ENCODE data around the gene CD248.

CD248 gene

DNA sequence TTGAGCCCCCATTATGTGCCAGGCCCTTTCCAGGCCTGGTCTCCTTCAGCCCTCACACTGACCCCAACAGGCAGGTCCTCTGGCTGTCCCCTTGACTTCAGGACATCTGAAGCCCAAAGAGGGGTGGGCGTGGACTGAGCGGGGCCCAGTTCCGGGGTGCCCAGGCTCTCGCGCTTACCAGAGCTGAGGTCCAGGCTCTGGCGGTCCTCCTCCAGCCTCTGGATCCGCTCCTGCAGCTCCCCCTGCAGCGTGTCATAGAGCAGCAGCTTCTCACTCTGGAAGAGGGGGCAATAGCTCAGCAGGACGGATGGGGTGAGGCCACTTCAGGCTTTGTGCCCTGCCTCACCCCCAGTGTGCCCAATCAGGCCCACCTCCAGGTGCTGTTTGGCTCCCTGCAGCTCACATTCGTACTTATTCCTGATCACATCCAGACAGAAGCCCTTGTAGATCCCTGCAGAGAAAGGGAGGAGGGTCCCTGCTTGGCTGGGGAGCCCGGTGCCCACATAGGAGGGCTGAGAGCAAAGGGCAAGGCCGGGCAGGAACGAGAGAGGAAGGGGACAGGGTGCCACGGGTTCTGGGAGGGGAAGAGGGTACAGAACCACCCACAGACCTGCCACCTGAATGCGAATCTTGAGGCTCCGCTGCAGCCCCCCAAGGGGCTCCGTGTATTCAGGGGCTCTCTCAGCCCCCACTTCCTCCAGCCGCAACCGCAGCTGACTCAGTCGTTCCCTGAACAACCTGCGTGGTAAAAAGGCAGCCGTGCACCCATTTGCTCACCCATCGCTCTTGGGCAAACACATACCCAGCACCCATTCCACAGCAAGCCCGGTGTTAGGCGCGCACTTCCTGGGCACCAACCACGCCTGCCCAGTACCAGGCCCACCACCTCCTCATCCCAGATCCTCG, 24.0 kb upstream of the CD248 start:
- no peaks in the 10 kb centered on the region for H3K27me3 ChIP-seq (ENCODE audit: control insufficient read depth, insufficient read depth, low read length)
- H3K4me2 ChIP-seq (ENCODE audit: low read length), result no peak overlapping the region
- H3K9ac ChIP-seq, result no peak overlapping the region
- H3K4me3 ChIP-seq (ENCODE audit: low read depth, low read length), result no peak overlapping the region
- TF ChIP-seq, protein P1, sequence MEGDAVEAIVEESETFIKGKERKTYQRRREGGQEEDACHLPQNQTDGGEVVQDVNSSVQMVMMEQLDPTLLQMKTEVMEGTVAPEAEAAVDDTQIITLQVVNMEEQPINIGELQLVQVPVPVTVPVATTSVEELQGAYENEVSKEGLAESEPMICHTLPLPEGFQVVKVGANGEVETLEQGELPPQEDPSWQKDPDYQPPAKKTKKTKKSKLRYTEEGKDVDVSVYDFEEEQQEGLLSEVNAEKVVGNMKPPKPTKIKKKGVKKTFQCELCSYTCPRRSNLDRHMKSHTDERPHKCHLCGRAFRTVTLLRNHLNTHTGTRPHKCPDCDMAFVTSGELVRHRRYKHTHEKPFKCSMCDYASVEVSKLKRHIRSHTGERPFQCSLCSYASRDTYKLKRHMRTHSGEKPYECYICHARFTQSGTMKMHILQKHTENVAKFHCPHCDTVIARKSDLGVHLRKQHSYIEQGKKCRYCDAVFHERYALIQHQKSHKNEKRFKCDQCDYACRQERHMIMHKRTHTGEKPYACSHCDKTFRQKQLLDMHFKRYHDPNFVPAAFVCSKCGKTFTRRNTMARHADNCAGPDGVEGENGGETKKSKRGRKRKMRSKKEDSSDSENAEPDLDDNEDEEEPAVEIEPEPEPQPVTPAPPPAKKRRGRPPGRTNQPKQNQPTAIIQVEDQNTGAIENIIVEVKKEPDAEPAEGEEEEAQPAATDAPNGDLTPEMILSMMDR (IDR thresholded peaks at IDR 0.05), result no peak
- no peak overlapping the region for H3K27ac ChIP-seq
- no peak overlapping the region for H2AFZ ChIP-seq
- no peaks in the 10 kb centered on the region for H3K36me3 ChIP-seq (ENCODE audit: control insufficient read depth, insufficient read depth, low read length)
- peaks cover 2% of the 10 kb centered on the region for H3K4me1 ChIP-seq
- no peaks in the 10 kb centered on the region for H3K9me3 ChIP-seq (ENCODE audit: control insufficient read depth, low read length)
- peaks cover 7% of the 10 kb centered on the region for H3K79me2 ChIP-seq

DNA sequence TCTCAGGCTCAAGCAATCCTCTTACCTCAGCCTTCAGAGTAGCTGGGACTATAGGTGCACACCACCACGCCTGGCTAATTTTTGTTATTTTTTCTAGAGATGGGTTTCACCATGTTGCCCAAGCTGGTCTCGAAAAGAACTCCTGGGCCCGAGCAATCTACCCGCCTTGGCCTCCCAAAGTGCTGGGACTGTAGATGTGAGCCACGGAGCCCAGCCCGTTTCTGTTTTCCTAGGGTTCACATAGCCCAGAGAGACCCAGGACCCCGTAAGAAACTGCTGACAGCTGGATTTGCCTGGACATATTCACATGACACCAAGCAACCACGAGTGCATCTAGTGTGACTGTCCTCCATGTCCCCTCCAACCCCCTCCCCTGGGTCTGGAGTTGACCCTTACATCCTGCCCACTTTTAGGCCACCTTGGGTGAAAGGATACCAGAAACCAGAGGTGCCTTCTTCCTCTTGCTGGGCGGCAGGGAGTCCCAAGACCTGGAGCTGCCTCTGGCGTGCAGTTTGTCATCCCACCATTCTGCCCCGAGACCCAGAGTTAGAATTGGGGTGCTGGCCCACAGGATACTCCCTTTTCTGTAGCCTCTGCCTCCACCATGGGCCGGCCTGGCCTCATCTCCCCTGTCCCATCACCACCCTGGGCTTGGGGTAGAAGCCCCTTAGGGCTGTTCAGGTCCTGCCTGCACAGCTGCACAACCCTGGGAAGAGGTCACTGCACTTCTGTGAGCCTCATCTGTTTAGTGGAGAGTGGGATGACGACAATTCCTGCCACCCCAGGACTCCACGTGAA, 23.0 kb upstream of the CD248 start:
- Histone ChIP-seq H2AFZ (no peak overlapping the region), H3K4me3 (ENCODE audit: low read depth, low read length) (no peak overlapping the region), H3K36me3 (ENCODE audit: control insufficient read depth, insufficient read depth, low read length) (no peaks in the 10 kb centered on the region), H3K9me3 (ENCODE audit: control insufficient read depth, low read length) (no peaks in the 10 kb centered on the region), H3K79me2 (peaks cover 6% of the 10 kb centered on the region), H3K4me2 (ENCODE audit: low read length) (no peak overlapping the region), H3K4me1 (peaks cover 2% of the 10 kb centered on the region), H3K27me3 (ENCODE audit: control insufficient read depth, insufficient read depth, low read length) (no peaks in the 10 kb centered on the region), H3K9ac (no peak overlapping the region), H3K27ac (no peak overlapping the region)
- TF ChIP-seq, protein P1 (IDR thresholded peaks at IDR 0.05), result no peak

DNA sequence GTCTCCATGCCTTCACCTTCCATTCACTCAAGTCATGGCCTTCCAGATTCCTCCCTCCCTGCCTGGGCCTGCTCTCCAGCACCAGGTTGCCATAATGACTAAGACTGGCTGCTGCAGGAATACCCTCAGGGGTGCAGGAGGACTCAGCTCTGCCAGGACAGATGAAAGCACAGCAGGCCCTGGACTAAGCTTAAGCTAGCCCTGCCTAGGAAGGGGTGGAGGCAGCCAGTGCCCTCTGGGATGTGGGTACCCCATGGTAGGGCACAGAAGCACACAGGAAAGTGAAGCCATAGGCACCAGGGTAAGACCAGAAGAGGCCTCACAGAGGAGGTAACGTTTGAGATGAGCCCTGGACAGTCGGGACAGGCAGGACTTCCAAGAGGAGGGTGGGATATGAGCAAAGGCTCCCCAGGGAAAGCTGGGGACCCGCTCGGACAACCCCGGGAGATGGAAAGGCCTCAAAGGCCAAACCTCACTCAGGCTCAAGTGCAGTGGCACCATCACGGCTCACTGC, 22.4 kb upstream of the CD248 start:
- Histone ChIP-seq H3K79me2 (peaks cover 1% of the 10 kb centered on the region), H3K4me3 (ENCODE audit: low read depth, low read length) (no peak overlapping the region), H3K4me2 (ENCODE audit: low read length) (no peak overlapping the region), H3K36me3 (ENCODE audit: control insufficient read depth, insufficient read depth, low read length) (no peaks in the 10 kb centered on the region), H2AFZ (no peak overlapping the region), H3K9ac (no peak overlapping the region), H3K27me3 (ENCODE audit: control insufficient read depth, insufficient read depth, low read length) (no peaks in the 10 kb centered on the region), H3K27ac (no peak overlapping the region), H3K4me1 (peaks cover under 1% of the 10 kb centered on the region), H3K9me3 (ENCODE audit: control insufficient read depth, low read length) (no peaks in the 10 kb centered on the region)
- TF ChIP-seq, protein P1 (IDR thresholded peaks at IDR 0.05), result no peak

DNA sequence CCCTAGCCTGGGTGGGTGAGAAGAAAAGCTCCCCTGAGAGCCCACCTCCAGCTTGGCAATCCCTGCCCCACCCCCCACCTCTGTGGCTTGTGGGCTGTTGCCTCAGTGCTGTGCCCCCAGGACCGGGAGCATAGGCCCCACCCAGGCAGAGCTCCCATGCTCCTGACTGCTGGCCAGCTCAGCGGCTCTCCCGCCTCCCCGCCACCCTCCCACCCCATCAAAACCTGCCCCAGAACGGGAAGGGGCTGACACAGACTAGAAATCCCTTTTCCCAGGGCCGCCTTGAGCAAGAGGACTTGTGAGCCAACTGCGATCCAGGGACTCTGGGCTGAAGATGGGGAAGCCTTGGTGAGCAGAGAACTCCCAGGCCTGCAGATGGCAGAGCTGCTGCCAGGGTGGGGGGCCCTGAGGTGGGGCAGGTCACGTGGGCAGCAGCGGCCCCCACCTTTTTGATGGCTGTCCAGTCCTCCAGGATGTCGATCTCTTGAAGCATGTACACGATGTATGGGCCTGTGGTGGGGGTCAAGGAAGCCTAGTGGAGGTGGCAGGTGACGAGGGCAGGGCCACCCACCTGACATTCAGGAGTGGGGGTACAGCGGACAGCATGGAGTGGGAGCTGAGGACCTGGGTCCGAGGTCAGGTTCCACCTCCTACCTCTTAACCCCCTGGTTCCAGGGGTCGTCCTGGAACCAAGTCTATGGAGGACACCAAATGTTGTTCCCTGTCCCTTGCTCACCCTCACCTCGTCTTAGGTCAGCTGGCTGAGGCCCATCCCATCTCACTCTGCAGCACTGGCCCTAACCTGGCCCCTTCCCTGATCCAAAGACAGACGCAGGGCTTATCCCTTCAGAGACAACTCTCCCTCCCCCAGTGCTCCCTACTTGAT, 21.7 kb upstream of the CD248 start:
- Histone ChIP-seq H3K36me3 (ENCODE audit: control insufficient read depth, insufficient read depth, low read length) (no peaks in the 10 kb centered on the region), H2AFZ (no peak overlapping the region), H3K4me1 (no peaks in the 10 kb centered on the region), H3K4me2 (ENCODE audit: low read length) (no peak overlapping the region), H3K27me3 (ENCODE audit: control insufficient read depth, insufficient read depth, low read length) (no peaks in the 10 kb centered on the region), H3K9me3 (ENCODE audit: control insufficient read depth, low read length) (no peaks in the 10 kb centered on the region), H3K27ac (no peak overlapping the region), H3K9ac (no peak overlapping the region), H3K4me3 (ENCODE audit: low read depth, low read length) (no peak overlapping the region), H3K79me2 (no peaks in the 10 kb centered on the region)
- TF ChIP-seq, protein P1 (IDR thresholded peaks at IDR 0.05), result no peak
